Neural cell (in vitro differentiated cells): Measurements from ENCODE around the gene TMC2. TPM values are rescaled to one million over a fixed set of nuclear protein-coding genes. Genes with fewer than 3 reads are reported as not detected.
A peak's percentile ranks its signal among the peaks of the same experiment; 100 is the strongest.
"Not testable (repeated sequence)": the region's sequence is repeated elsewhere in the genome, so short reads cannot be mapped to it uniquely, and the experiment has no call there.

Experiments
- H2AFZ ChIP-seq: fragments of 200-600, 300-800 bp; sonication (generic), shearing (Covaris generic); 2 replicates; pipeline ENCODE4 v1.6.0; 2014; ENCODE audit warnings: low read depth, mild to moderate bottlenecking, antibody characterized with exemption, low read length, moderate library complexity
- H3F3A ChIP-seq: fragments of 200-600 bp; shearing (Covaris generic); 2 replicates; pipeline ENCODE4 v1.6.1; 2016; ENCODE audit warnings: mild to moderate bottlenecking, moderate library complexity, mixed read lengths, antibody characterized with exemption, low read length; ENCODE audit not compliant: insufficient read depth, poor library complexity, severe bottlenecking
- H3K27ac ChIP-seq: fragments of 200-600, 300-800 bp; sonication (generic), shearing (Covaris generic); 2 replicates; pipeline ENCODE4 v1.5.1; 2014; ENCODE audit warnings: mild to moderate bottlenecking, low read length, moderate library complexity
- H3K27me3 ChIP-seq: fragments of 300-800, 200-600 bp; sonication (generic), shearing (Covaris generic); 2 replicates; pipeline ENCODE4 v1.6.0; 2014; ENCODE audit warnings: mild to moderate bottlenecking, low read depth, low read length, moderate library complexity; ENCODE audit not compliant: insufficient read depth
- H3K36me3 ChIP-seq: fragments of 300-800, 200-600 bp; sonication (generic), shearing (Covaris generic); 2 replicates; pipeline ENCODE4 v1.5.1; 2014; ENCODE audit warnings: mild to moderate bottlenecking, antibody characterized with exemption, low read length, moderate library complexity; ENCODE audit not compliant: insufficient read depth
- H3K4me2 ChIP-seq: fragments of 300-800, 200-600 bp; sonication (generic), shearing (Covaris generic); 2 replicates; pipeline ENCODE4 v1.6.0; 2014; ENCODE audit warnings: mild to moderate bottlenecking, low read length
- H3K4me3 ChIP-seq: fragments of 300-800, 200-600 bp; sonication (generic), shearing (Covaris generic); 2 replicates; pipeline ENCODE4 v1.5.1; 2014; ENCODE audit warnings: mild to moderate bottlenecking, low read length, moderate library complexity
- H3K79me2 ChIP-seq: fragments of 200-600 bp; shearing (Covaris generic); replicated peaks from 2 replicates; pipeline ENCODE4 v1.6.0; 2014; ENCODE audit warnings: mild to moderate bottlenecking, low read length, moderate library complexity; ENCODE audit not compliant: insufficient read depth
- H3K9ac ChIP-seq: fragments of 300-800, 200-600 bp; sonication (generic), shearing (Covaris generic); 2 replicates; pipeline ENCODE4 v1.6.1; 2016; ENCODE audit warnings: mild to moderate bottlenecking, low read length, mixed read lengths
- H3K9me2 ChIP-seq: fragments of 200-600 bp; shearing (Covaris generic); 2 replicates; pipeline ENCODE4 v1.6.1; 2016; ENCODE audit warnings: mild to moderate bottlenecking, low read length, mixed read lengths; ENCODE audit not compliant: insufficient read depth
- H3K9me3 ChIP-seq: fragments of 200-600, 300-800 bp; sonication (generic), shearing (Covaris generic); 2 replicates; pipeline ENCODE4 v1.6.1; 2016; ENCODE audit warnings: mild to moderate bottlenecking, mixed run types, low read length, moderate library complexity, mixed read lengths
- H4K20me1 ChIP-seq: fragments of 200-600 bp; shearing (Covaris generic); 2 replicates; pipeline ENCODE4 v1.6.1; 2016; ENCODE audit warnings: mild to moderate bottlenecking, mixed run types; ENCODE audit not compliant: insufficient read depth
- CTCF ChIP-seq: fragments of 450-650 bp; IDR thresholded peaks from 2 replicates; pipeline ENCODE4 v1.5.1; 2014; ENCODE audit warnings: antibody characterized with exemption, mild to moderate bottlenecking, moderate library complexity; ENCODE audit not compliant: poor library complexity, severe bottlenecking
- EP300 ChIP-seq: fragments of 450-650 bp; conservative IDR thresholded peaks from 2 replicates; pipeline ENCODE4 v1.6.1; 2014; ENCODE audit warnings: antibody characterized with exemption, mild to moderate bottlenecking, moderate library complexity; ENCODE audit not compliant: poor library complexity, severe bottlenecking
- EZH2 ChIP-seq: fragments of 200-600, 300-800 bp; shearing (Covaris generic), sonication (generic); IDR thresholded peaks from 2 replicates; pipeline ENCODE4 v1.6.1; 2014; ENCODE audit warnings: antibody characterized with exemption, low read length, borderline replicate concordance, mild to moderate bottlenecking; ENCODE audit not compliant: insufficient read depth, poor library complexity, severe bottlenecking
- MXI1 ChIP-seq: fragments of 450-650 bp; conservative IDR thresholded peaks from 2 replicates; pipeline ENCODE4 v1.6.1; 2014; ENCODE audit warnings: antibody characterized with exemption, mild to moderate bottlenecking; ENCODE audit not compliant: poor library complexity, severe bottlenecking
- POLR2AphosphoS5 ChIP-seq: IDR thresholded peaks from 2 replicates; pipeline ENCODE4 v1.6.1; 2012
- RAD21 ChIP-seq: fragments of 450-650 bp; conservative IDR thresholded peaks from 2 replicates; pipeline ENCODE4 v1.6.1; 2014; ENCODE audit warnings: antibody characterized with exemption, mild to moderate bottlenecking, moderate library complexity
- SMC3 ChIP-seq: fragments of 450-650 bp; conservative IDR thresholded peaks from 2 replicates; pipeline ENCODE4 v1.6.1; 2014; ENCODE audit warnings: antibody characterized with exemption, mild to moderate bottlenecking, moderate library complexity; ENCODE audit not compliant: poor library complexity
- TAF1 ChIP-seq: IDR thresholded peaks from 2 replicates; pipeline ENCODE4 v1.6.1; 2012; ENCODE audit warnings: low read depth
- polyA plus RNA-seq: library from polyadenylated mRNA; depleted of rRNA; stranded (reverse); fragments of >200 nt; gene quantifications from 2 replicates; pipeline ENCODE4 v1.2.3, GENCODE V29; 2014
- TF ChIP-seq, protein P1 (sequence below): IDR thresholded peaks from 2 replicates; pipeline ENCODE4 v1.6.1; 2012; ENCODE audit warnings: borderline replicate concordance

Gene TMC2
- polyA plus RNA-seq, 1 donor from 2014 or later, result 0.11 TPM

GRCh38 chr20:2523919-2524708 is 12.3 kb upstream of the TMC2 start (continued):
- TF ChIP-seq, protein P1, sequence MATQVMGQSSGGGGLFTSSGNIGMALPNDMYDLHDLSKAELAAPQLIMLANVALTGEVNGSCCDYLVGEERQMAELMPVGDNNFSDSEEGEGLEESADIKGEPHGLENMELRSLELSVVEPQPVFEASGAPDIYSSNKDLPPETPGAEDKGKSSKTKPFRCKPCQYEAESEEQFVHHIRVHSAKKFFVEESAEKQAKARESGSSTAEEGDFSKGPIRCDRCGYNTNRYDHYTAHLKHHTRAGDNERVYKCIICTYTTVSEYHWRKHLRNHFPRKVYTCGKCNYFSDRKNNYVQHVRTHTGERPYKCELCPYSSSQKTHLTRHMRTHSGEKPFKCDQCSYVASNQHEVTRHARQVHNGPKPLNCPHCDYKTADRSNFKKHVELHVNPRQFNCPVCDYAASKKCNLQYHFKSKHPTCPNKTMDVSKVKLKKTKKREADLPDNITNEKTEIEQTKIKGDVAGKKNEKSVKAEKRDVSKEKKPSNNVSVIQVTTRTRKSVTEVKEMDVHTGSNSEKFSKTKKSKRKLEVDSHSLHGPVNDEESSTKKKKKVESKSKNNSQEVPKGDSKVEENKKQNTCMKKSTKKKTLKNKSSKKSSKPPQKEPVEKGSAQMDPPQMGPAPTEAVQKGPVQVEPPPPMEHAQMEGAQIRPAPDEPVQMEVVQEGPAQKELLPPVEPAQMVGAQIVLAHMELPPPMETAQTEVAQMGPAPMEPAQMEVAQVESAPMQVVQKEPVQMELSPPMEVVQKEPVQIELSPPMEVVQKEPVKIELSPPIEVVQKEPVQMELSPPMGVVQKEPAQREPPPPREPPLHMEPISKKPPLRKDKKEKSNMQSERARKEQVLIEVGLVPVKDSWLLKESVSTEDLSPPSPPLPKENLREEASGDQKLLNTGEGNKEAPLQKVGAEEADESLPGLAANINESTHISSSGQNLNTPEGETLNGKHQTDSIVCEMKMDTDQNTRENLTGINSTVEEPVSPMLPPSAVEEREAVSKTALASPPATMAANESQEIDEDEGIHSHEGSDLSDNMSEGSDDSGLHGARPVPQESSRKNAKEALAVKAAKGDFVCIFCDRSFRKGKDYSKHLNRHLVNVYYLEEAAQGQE, result no peak

DNA sequence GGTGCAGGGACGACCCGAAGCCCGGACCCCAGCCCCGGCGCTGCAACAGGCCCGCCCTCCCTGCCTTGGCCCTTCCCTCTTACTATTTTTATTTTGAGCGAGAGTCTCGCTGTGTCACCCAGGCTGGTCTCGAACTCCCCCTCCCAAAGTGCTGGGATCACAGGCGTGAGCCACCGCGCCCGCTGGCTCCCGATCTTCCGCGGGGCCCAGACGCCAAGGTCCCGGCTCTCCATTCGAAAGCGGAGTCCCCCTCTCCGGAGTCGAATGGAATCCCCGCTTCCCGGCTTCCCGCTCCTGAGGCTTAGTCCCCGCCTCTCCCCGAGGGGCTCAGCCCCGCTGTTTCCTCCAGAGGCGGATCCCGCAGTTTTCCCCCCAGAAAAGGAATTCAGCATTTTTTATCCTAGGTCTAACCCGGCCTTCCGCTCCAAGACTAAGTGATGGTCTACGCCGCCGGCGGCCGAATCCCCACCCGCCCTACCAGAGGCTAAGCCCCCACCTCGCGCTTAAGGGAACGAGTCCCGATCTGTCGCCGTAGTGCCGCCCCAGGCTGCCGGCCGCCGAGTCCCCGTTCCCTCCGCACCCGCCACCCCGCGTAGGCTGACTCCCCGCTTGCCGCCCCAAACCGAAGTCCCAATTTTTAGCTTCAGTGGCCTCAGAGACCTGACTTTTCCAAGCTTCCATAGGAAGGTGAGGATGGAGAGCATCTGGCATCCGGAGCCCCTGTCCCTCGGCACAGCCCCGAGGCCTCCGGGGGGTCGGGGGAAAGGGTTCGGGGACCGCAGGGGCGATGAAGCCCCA is 11.5 kb upstream of the TMC2 start:
- H4K20me1 ChIP-seq, result no peaks in the 10 kb centered on the region

GRCh38 chr20:2526218-2526583 is 10.2 kb upstream of the TMC2 start:
- H3K4me2 ChIP-seq, H3K9me3 ChIP-seq, H3K27ac ChIP-seq, H3K9me2 ChIP-seq, H3K36me3 ChIP-seq, H3K79me2 ChIP-seq, H2AFZ ChIP-seq, H4K20me1 ChIP-seq, H3K4me3 ChIP-seq, H3F3A ChIP-seq, H3K9ac ChIP-seq: not testable (repeated sequence)
- peaks cover 17% of the 10 kb centered on the region for H3K27me3 ChIP-seq

More for the DNA sequence above, 11.5 kb upstream of the TMC2 start:
- peak overlapping the region; percentile 37 for H2AFZ ChIP-seq
- no peaks in the 10 kb centered on the region for H3K36me3 ChIP-seq
- peak overlapping the region; percentile 65 for H3K9ac ChIP-seq
- peak overlapping the region; percentile 25 for H3K4me2 ChIP-seq
- peak overlapping the region; percentile 71 for H3K4me3 ChIP-seq
- peaks cover 17% of the 10 kb centered on the region for H3K27me3 ChIP-seq
- H3K79me2 ChIP-seq, result no peaks in the 10 kb centered on the region
- H3K27ac ChIP-seq, result no peak overlapping the region
- TF ChIP-seq CTCF (no peak), RAD21 (no peak), SMC3 (peak; percentile 56), MXI1 (peak; percentile 27), EP300 (peak; percentile 20), EZH2 (no peak), POLR2AphosphoS5 (no peak), TAF1 (no peak)
- TF ChIP-seq, protein P1, result no peak
- H3K9me2 ChIP-seq, result no peaks in the 10 kb centered on the region
- no peaks in the 10 kb centered on the region for H3F3A ChIP-seq
- H3K9me3 ChIP-seq, result no peaks in the 10 kb centered on the region
